ENCODE measurements around the gene PLA2G2C. TPM values are rescaled to one million over a fixed set of nuclear protein-coding genes. Genes with fewer than 3 reads are reported as not detected.

PLA2G2C gene
- total and polyA plus RNA-seq, 8 donors, result 0.06 to 0.16 (median 0.11) TPM; not detected in 3

GRCh38 chr1:20194757-20195461 is 8.6 kb upstream of the PLA2G2C start:
- Histone ChIP-seq H3K36me3 (no peaks in the 10 kb centered on the region), H3K9me3 (no peaks in the 10 kb centered on the region), H3K4me3 (no peak overlapping the region), H3K27me3 (peaks cover 0 to 9% of the 10 kb centered on the region in 2 donors), H3K4me1 (peaks cover 0 to 7% of the 10 kb centered on the region in 2 donors), H3K27ac (no peak overlapping the region)
- peak; percentile 54 to 76 for TF ChIP-seq CTCF (IDR thresholded peaks at IDR 0.05)
- intact Hi-C loops (cut with DNase I), result no loop called here
- peak; percentile 92 for ATAC-seq
- peak; percentile 13 to 88 (median 58) for DNase-seq

GRCh38 chr1:20194224-20194623 is 7.9 kb upstream of the PLA2G2C start:
- peaks cover 0 to 7% of the 10 kb centered on the region in 2 donors for H3K4me1 ChIP-seq
- H3K27ac ChIP-seq, result no peak overlapping the region
- no peaks in the 10 kb centered on the region for H3K36me3 ChIP-seq
- no peak for TF ChIP-seq CTCF (IDR thresholded peaks at IDR 0.05)
- intact Hi-C loops (cut with DNase I), result no loop called here
- H3K27me3 ChIP-seq, result peaks cover 0 to 3% of the 10 kb centered on the region in 2 donors
- no peak overlapping the region for H3K4me3 ChIP-seq
- H3K9me3 ChIP-seq, result no peaks in the 10 kb centered on the region
- no peak for DNase-seq
- ATAC-seq, result no peak

- Histone ChIP-seq H3K36me3 (no peaks in the 10 kb centered on the region), H3K27ac (no peak overlapping the region), H3K9me3 (no peaks in the 10 kb centered on the region), H3K27me3 (peaks cover 0 to 9% of the 10 kb centered on the region in 2 donors), H3K4me1 (peaks cover under 1 to 11% of the 10 kb centered on the region in 2 donors), H3K4me3 (no peak overlapping the region)
- DNase-seq (no peak), ATAC-seq (no peak)
- intact Hi-C loops (cut with DNase I), result no loop called here
- no peak for TF ChIP-seq CTCF (IDR thresholded peaks at IDR 0.05)
These were observed 6.6 kb upstream of the PLA2G2C start for GRCh38 chr1:20192871-20193411.

GRCh38 chr1:20192364-20192763 is 6.0 kb upstream of the PLA2G2C start:
- intact Hi-C loops (cut with DNase I), result no loop called here
- DNase-seq (no peak), ATAC-seq (peak; percentile 37)
- H3K4me1 ChIP-seq, result peaks cover 6 to 11% of the 10 kb centered on the region in 2 donors
- no peak overlapping the region for H3K27ac ChIP-seq
- peaks cover 0 to 13% of the 10 kb centered on the region in 2 donors for H3K27me3 ChIP-seq
- H3K36me3 ChIP-seq, result no peaks in the 10 kb centered on the region
- no peak overlapping the region for H3K4me3 ChIP-seq
- H3K9me3 ChIP-seq, result no peaks in the 10 kb centered on the region
- TF ChIP-seq CTCF (IDR thresholded peaks at IDR 0.05), result no peak

- Histone ChIP-seq H3K4me3 (no peak overlapping the region), H3K36me3 (no peaks in the 10 kb centered on the region), H3K27ac (no peak overlapping the region), H3K4me1 (peaks cover 13 to 22% of the 10 kb centered on the region in 2 donors), H3K9me3 (no peaks in the 10 kb centered on the region), H3K27me3 (peaks cover 0 to 23% of the 10 kb centered on the region in 2 donors)
- no peak for TF ChIP-seq CTCF (IDR thresholded peaks at IDR 0.05)
- ATAC-seq (no peak), DNase-seq (no peak)
- intact Hi-C loops (cut with DNase I), result no loop called here
These were observed 5.0 kb upstream of the PLA2G2C start for GRCh38 chr1:20191266-20191825.
